ENCODE data around the gene KRTAP10-2. TPM values are rescaled to one million over a fixed set of nuclear protein-coding genes. Genes with fewer than 3 reads are reported as not detected.
"Not testable (repeated sequence)": the region's sequence is repeated elsewhere in the genome, so short reads cannot be mapped to it uniquely, and the experiment has no call there.

KRTAP10-2 gene
- total RNA-seq, 3 donors from 2014 or later: not detected

DNA sequence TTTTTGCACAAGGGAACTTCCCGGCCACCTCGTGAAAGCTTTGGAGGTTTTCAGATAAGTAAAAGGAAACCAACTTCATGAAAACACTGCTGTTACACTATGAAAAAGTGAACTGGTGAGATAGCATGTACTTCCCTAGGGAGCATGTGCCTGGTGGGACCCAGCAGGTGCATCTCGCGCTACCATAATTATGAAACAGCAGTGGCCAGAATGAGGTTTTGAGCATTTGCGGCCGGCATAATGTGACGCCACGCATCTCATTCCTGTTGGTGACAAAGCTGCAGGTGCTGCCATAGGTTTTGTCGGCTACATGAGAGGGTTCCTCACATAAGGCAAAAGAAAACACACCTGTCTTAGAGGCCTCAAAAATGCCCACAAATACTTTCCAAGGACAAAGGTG, 5.6 kb upstream of the KRTAP10-2 start:
- Histone ChIP-seq H3K9me3 (peaks cover 5 to 6% of the 10 kb centered on the region in 2 donors), H3K27ac (no peak overlapping the region), H3K36me3 (no peaks in the 10 kb centered on the region), H3K27me3 (peaks cover 0 to 43% of the 10 kb centered on the region in 2 donors), H3K4me1 (no peaks in the 10 kb centered on the region), H3K4me3 (no peak overlapping the region)
- no peak for DNase-seq (ENCODE audit: low spot score in 2 of 2)
- intact Hi-C loops (cut with DNase I; ENCODE audit: low total_unique reads): no loop called here
- TF ChIP-seq POLR2AphosphoS5 (IDR thresholded peaks at IDR 0.05): no peak
- TF ChIP-seq, protein P1, sequence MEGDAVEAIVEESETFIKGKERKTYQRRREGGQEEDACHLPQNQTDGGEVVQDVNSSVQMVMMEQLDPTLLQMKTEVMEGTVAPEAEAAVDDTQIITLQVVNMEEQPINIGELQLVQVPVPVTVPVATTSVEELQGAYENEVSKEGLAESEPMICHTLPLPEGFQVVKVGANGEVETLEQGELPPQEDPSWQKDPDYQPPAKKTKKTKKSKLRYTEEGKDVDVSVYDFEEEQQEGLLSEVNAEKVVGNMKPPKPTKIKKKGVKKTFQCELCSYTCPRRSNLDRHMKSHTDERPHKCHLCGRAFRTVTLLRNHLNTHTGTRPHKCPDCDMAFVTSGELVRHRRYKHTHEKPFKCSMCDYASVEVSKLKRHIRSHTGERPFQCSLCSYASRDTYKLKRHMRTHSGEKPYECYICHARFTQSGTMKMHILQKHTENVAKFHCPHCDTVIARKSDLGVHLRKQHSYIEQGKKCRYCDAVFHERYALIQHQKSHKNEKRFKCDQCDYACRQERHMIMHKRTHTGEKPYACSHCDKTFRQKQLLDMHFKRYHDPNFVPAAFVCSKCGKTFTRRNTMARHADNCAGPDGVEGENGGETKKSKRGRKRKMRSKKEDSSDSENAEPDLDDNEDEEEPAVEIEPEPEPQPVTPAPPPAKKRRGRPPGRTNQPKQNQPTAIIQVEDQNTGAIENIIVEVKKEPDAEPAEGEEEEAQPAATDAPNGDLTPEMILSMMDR (IDR thresholded peaks at IDR 0.05): no peak
- TF ChIP-seq POLR2A (IDR thresholded peaks at IDR 0.05): no peak

DNA sequence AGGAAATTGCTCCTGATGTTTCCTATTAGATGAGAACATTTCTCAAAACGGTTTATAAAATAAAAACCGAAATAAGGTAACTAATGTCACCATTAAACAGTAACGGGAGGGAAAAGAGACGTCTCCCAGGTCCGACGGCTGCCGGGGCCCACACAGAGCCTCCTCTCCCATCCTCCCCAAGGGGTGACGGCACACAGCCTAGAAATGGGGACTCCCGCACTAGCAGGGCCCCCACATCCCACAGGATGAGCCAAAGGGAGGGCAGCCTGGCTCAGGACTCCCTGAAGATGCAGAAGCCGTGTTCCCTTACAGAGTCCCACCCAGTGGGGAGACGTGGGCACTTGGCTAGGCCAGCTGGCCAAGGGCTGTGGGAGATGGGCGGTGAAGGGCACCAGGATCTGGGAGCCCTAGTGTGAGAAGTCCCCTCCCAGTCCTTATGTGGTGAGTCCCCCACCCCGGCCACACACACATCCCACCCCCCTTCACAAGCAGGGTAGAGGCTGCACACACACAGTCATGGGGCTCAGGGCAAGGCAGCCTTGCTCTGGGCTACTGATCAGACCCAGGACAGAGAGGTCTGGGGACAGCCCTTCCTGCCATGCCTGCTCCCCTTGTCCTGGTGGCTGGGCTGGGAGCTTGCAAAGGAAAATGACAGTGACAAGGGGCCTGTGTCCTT, 4.0 kb upstream of the KRTAP10-2 start:
- intact Hi-C loops (cut with DNase I; ENCODE audit: low total_unique reads): no loop called here
- peaks cover 0 to 46% of the 10 kb centered on the region in 2 donors for H3K27me3 ChIP-seq
- DNase-seq (ENCODE audit: low spot score in 2 of 2): peak in 1 of 2 donors; percentile 38
- H3K4me1 ChIP-seq: no peaks in the 10 kb centered on the region
- no peak overlapping the region for H3K4me3 ChIP-seq
- TF ChIP-seq POLR2A (IDR thresholded peaks at IDR 0.05): no peak
- no peak for TF ChIP-seq POLR2AphosphoS5 (IDR thresholded peaks at IDR 0.05)
- TF ChIP-seq, protein P1 (IDR thresholded peaks at IDR 0.05): no peak
- no peaks in the 10 kb centered on the region for H3K36me3 ChIP-seq
- H3K9me3 ChIP-seq: peaks cover 5 to 6% of the 10 kb centered on the region in 2 donors
- no peak overlapping the region for H3K27ac ChIP-seq

DNA sequence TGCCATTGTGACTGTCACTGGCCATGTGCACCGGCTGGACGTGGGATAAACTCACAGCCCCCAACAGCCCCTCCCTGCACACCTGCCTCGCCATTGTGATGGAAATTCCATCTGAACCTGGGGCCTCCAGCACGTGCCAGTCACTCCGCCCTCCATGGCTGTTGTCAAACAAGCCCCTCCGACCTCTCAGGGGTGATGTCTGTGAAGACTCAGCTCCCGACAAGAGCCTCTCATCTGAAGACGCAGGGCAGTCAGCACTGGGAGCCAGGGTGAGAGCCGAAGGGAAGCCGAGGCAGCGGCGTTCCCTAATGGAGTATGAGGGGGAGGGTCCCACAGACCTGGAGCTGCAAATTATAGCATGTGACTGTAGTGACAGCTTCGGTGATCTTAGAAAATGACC, 1.4 kb upstream of the KRTAP10-2 start:
- peak in 1 of 2 donors; percentile 34 for DNase-seq (ENCODE audit: low spot score in 2 of 2)
- Histone ChIP-seq H3K4me1 (no peaks in the 10 kb centered on the region), H3K9me3 (peaks cover 0 to 5% of the 10 kb centered on the region in 2 donors), H3K4me3 (no peak overlapping the region), H3K36me3 (no peaks in the 10 kb centered on the region), H3K27me3 (peaks cover 0 to 62% of the 10 kb centered on the region in 2 donors), H3K27ac (no peak overlapping the region)
- no peak for TF ChIP-seq POLR2AphosphoS5 (IDR thresholded peaks at IDR 0.05)
- intact Hi-C loops (cut with DNase I; ENCODE audit: low total_unique reads): no loop called here

DNA sequence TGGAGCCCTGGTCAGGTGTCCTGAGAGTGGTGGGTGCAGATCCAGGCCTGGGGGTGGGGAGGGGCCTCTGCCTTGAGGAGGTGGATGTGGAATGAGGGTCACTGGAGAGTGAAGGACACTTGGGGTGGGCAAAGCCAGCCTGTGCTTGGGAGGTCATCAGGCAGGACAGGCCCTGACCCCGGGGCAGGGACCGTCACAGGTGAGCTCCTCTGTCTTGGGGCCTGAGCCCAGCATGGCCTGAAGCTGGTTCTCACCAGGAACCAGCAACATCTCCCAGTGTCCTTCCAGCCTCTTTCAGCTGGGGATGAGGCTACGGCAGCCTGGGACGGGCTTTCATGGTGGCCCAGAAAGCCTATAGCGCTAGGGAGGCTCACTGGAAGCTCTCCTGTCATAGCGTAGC, 831 bp upstream of the KRTAP10-2 start:
- Histone ChIP-seq H3K27me3 (peaks cover 0 to 57% of the 10 kb centered on the region in 2 donors), H3K36me3 (no peaks in the 10 kb centered on the region), H3K4me1 (no peaks in the 10 kb centered on the region), H3K9me3 (peaks cover 0 to 5% of the 10 kb centered on the region in 2 donors), H3K27ac (no peak overlapping the region), H3K4me3 (no peak overlapping the region)
- TF ChIP-seq, protein P1 (IDR thresholded peaks at IDR 0.05): no peak
- TF ChIP-seq POLR2AphosphoS5 (IDR thresholded peaks at IDR 0.05) (no peak), POLR2A (IDR thresholded peaks at IDR 0.05) (no peak)
- intact Hi-C loops (cut with DNase I; ENCODE audit: low total_unique reads): no loop called here
- peak in 1 of 2 donors; percentile 37 for DNase-seq (ENCODE audit: low spot score in 2 of 2)

DNA sequence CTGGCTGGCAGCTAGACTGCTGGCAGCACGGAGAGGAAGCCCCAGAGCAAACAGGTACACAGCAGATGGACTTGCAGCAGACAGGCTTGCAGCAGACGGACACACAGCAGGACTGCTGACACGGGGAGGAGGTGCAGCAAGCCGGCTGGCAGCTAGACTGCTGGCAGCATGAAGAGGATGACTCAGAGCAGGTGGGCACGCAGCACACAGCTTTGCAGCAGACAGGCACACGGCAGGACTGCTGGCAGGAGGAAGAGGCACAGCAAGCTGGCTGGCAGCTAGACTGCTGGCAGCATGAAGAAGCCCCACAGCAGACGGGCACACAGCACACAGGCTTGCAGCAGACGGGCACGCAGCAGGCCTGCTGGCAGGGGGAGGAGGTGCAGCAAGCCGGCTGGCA, 498 bp downstream of the KRTAP10-2 start:
- Histone ChIP-seq H3K36me3 (no peaks in the 10 kb centered on the region), H3K4me3 (no peak overlapping the region), H3K27me3 (peaks cover 0 to 45% of the 10 kb centered on the region in 2 donors), H3K9me3 (peaks cover 4 to 5% of the 10 kb centered on the region in 2 donors), H3K4me1 (no peaks in the 10 kb centered on the region), H3K27ac (no peak overlapping the region)
- TF ChIP-seq, protein P1 (IDR thresholded peaks at IDR 0.05): no peak
- no peak for TF ChIP-seq POLR2A (IDR thresholded peaks at IDR 0.05)
- no peak for TF ChIP-seq POLR2AphosphoS5 (IDR thresholded peaks at IDR 0.05)
- DNase-seq (ENCODE audit: low spot score in 2 of 2): peak in 1 of 2 donors; percentile 14
- intact Hi-C loops (cut with DNase I; ENCODE audit: low total_unique reads): no loop called here

DNA sequence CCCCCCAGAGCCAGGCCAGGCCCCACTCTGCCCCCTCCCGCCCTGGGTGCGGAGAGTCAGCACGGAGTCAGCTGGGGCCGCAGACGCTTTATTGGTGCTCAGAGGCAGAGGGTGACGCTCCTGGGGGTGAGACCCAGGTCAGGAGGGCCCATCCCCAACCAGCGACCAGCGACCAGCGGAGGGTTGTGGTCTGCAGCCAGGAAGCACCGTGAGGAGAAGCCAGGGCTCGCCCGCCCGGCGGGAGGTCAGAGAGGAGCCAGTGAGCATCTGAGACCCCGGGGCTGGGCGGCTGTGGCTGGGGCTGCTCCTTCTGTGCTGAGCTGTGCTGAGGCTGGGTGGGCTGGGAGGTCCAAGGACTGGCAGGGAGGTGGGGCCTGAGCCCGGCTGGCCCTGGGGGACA, 1.0 kb downstream of the KRTAP10-2 start:
- H3K4me1 ChIP-seq; intact Hi-C loops (cut with DNase I; ENCODE audit: low total_unique reads); H3K9me3 ChIP-seq; H3K27ac ChIP-seq; DNase-seq (ENCODE audit: low spot score in 2 of 2); H3K36me3 ChIP-seq; H3K4me3 ChIP-seq: not testable (repeated sequence)
- peaks cover 0 to 39% of the 10 kb centered on the region in 2 donors for H3K27me3 ChIP-seq

All from breast epithelium (tissue), 4 donors.